Panc1 (cell line): ENCODE measurements around the gene ZNF783. TPM values are rescaled to one million over a fixed set of nuclear protein-coding genes. Genes with fewer than 3 reads are reported as not detected.

ENCODE experiments used
- ATAC-seq: fragments of 200-7000 bp; cut with Tn5 transposase; 2 replicates; pipeline ENCODE4 v1.9.1; 2020; ENCODE audit warnings: mild to moderate bottlenecking, moderate library complexity
- BruUV-seq: library from RNA; stranded (reverse); fragments of 400-500 nt; replicated peaks from 2 replicates; lab custom pipeline; 2021; lab: Mats Ljungman, UMichigan
- CTCF ChIA-PET: fragments of 300-600 bp; sonication (Branson Sonifier 250); formaldehyde crosslinking; loops from one replicate; lab custom pipeline; 2022; ENCODE audit warnings: antibody characterized with exemption; lab: Charles Lee
- POLR2A ChIA-PET: fragments of 300-600 bp; sonication (Branson Sonifier 250); formaldehyde crosslinking; loops from one replicate; lab custom pipeline; 2022; ENCODE audit warnings: antibody characterized with exemption; lab: Charles Lee
- DNase-seq: peaks from one replicate; pipeline ENCODE4 v3.0.0-alpha.2; 2010; ENCODE audit warnings: low read depth, low spot score
- H3K27ac ChIP-seq: 2 replicates; pipeline ENCODE4 v1.5.1; 2011; ENCODE audit warnings: mild to moderate bottlenecking, low read length, inconsistent platforms
- H3K27me3 ChIP-seq: fragments of 200-500 bp; sonication (Bioruptor generic); 2 replicates; pipeline ENCODE4 v1.6.0; 2014; ENCODE audit warnings: low read length, inconsistent platforms; ENCODE audit not compliant: control insufficient read depth, insufficient read depth
- H3K36me3 ChIP-seq: fragments of 200-500 bp; sonication (Bioruptor generic); 2 replicates; pipeline ENCODE4 v1.5.1; 2014; ENCODE audit warnings: inconsistent platforms, mild to moderate bottlenecking, low read length, moderate library complexity; ENCODE audit not compliant: control insufficient read depth, insufficient read depth
- H3K4me1 ChIP-seq: 2 replicates; pipeline ENCODE4 v1.5.1; 2011; ENCODE audit warnings: inconsistent platforms, mild to moderate bottlenecking, low read length, moderate library complexity; ENCODE audit not compliant: control insufficient read depth, insufficient read depth
- H3K4me3 ChIP-seq, 2 experiments: 2 replicates each; pipeline ENCODE4 v1.5.1; 2011 to 2012; ENCODE audit warnings: low read depth in 2 of 2, low read length in 2 of 2, mild to moderate bottlenecking in 2 of 2, inconsistent platforms in 1 of 2, moderate library complexity in 1 of 2
- H3K9me3 ChIP-seq: fragments of 200-500 bp; sonication (Bioruptor generic); 2 replicates; pipeline ENCODE4 v1.5.1; 2014; ENCODE audit warnings: low read depth, mild to moderate bottlenecking, inconsistent platforms, low read length, moderate library complexity; ENCODE audit not compliant: control insufficient read depth, insufficient read depth
- CTCF ChIP-seq: fragments of 450-650 bp; IDR thresholded peaks from 2 replicates; pipeline ENCODE4 v1.5.1; 2017; ENCODE audit warnings: mild to moderate bottlenecking
- POLR2AphosphoS5 ChIP-seq: IDR thresholded peaks from 2 replicates; pipeline ENCODE4 v1.6.1; 2012; ENCODE audit warnings: mild to moderate bottlenecking, low read depth, low read length, moderate library complexity
- REST ChIP-seq, 2 experiments: IDR thresholded peaks; 2 replicates each; pipeline ENCODE4 v1.6.1; 2011 to 2012; ENCODE audit warnings: low read depth in 2 of 2, control low read depth in 1 of 2, low read length in 1 of 2, mild to moderate bottlenecking in 1 of 2, moderate library complexity in 1 of 2; ENCODE audit not compliant: insufficient read depth in 1 of 2
- SIN3A ChIP-seq: IDR thresholded peaks from 2 replicates; pipeline ENCODE4 v1.6.1; 2012; ENCODE audit warnings: low read depth, mild to moderate bottlenecking, low read length, moderate library complexity, borderline replicate concordance; ENCODE audit not compliant: insufficient read depth
- TCF7L2 ChIP-seq: IDR thresholded peaks from 2 replicates; pipeline ENCODE4 v1.6.1; 2011; ENCODE audit warnings: mild to moderate bottlenecking, low read depth, low read length, inconsistent platforms
- in situ Hi-C: cut with HindIII; loops from 2 replicates; pipeline ENCODE4 v1.10.0; 2016; ENCODE audit warnings: low sequenced_read_pairs, low pct_unique_long_range_greater_than_20kb
- intact Hi-C: fragments of 100-400 bp; cut with micrococcal nuclease; formaldehyde crosslinking; loops from one replicate; pipeline ENCODE4 v1.10.0; 2022; ENCODE audit not compliant: unreplicated experiment
- total RNA-seq: library from RNA; stranded (reverse); gene quantifications from one replicate; pipeline ENCODE4 v1.2.1, GENCODE V29; 2021; ENCODE audit not compliant: unreplicated experiment

Gene ZNF783
- total RNA-seq, 1 experiment from 2014 or later: 16.6 TPM

- BruUV-seq: no TSS peak
- in situ Hi-C loops: no loop called here
- ChIA-PET CTCF (no interaction called here), POLR2A (no interaction called here)
- no peaks in the 10 kb centered on the region for H3K36me3 ChIP-seq
- no peaks in the 10 kb centered on the region for H3K9me3 ChIP-seq
- H3K27ac ChIP-seq: no peak overlapping the region
- H3K4me1 ChIP-seq: no peaks in the 10 kb centered on the region
- no peaks in the 10 kb centered on the region for H3K27me3 ChIP-seq
- H3K4me3 ChIP-seq: no peak overlapping the region
- no peak for ATAC-seq
- DNase-seq: no peak
- TF ChIP-seq TCF7L2 (no peak), REST (IDR thresholded peaks at IDR 0.05; ENCODE audit: insufficient read depth in 1 of 2, low read depth in 2 of 2, low read length in 1 of 2) (no peak), POLR2AphosphoS5 (no peak), CTCF (no peak), SIN3A (no peak)
- intact Hi-C loops: no loop called here
These were observed 7.7 kb upstream of the ZNF783 start for GRCh38 chr7:149254181-149254858.

- TF ChIP-seq POLR2AphosphoS5 (no peak), CTCF (no peak), SIN3A (no peak), TCF7L2 (no peak), REST (IDR thresholded peaks at IDR 0.05; ENCODE audit: insufficient read depth in 1 of 2, low read depth in 2 of 2, low read length in 1 of 2) (no peak)
- CTCF ChIA-PET: no interaction called here
- in situ Hi-C loops: no loop called here
- no peak for ATAC-seq
- BruUV-seq: no TSS peak
- Histone ChIP-seq H3K4me1 (no peaks in the 10 kb centered on the region), H3K36me3 (no peaks in the 10 kb centered on the region), H3K9me3 (no peaks in the 10 kb centered on the region), H3K27ac (no peak overlapping the region), H3K27me3 (no peaks in the 10 kb centered on the region), H3K4me3 (no peak overlapping the region)
- POLR2A ChIA-PET: no interaction called here
- DNase-seq: no peak
- intact Hi-C loops: no loop called here
These were observed 6.8 kb upstream of the ZNF783 start for GRCh38 chr7:149255174-149255573.
